Testis (tissue), 2 donors: ENCODE measurements around the gene KLC3.

Experiments
- POLR2A ChIP-seq: fragments of 450-650 bp; IDR thresholded peaks from one replicate; pipeline ENCODE4 v1.6.1; 2017; ENCODE audit warnings: antibody characterized with exemption, mild to moderate bottlenecking, moderate library complexity
- TF ChIP-seq, protein P1 (sequence below), 3 experiments: fragments of 450-650 bp in 2 of 3; fragments of 200-600 bp in 1 of 3; sonication (generic) in 1 of 3; IDR thresholded peaks; one replicate each; pipeline ENCODE4 v1.5.1; 2016 to 2019; ENCODE audit warnings: antibody characterized with exemption in 3 of 3, mild to moderate bottlenecking in 2 of 3, moderate library complexity in 1 of 3

GRCh38 chr19:45355910-45356309 is 15.4 kb downstream of the KLC3 start:
- TF ChIP-seq, protein P1, sequence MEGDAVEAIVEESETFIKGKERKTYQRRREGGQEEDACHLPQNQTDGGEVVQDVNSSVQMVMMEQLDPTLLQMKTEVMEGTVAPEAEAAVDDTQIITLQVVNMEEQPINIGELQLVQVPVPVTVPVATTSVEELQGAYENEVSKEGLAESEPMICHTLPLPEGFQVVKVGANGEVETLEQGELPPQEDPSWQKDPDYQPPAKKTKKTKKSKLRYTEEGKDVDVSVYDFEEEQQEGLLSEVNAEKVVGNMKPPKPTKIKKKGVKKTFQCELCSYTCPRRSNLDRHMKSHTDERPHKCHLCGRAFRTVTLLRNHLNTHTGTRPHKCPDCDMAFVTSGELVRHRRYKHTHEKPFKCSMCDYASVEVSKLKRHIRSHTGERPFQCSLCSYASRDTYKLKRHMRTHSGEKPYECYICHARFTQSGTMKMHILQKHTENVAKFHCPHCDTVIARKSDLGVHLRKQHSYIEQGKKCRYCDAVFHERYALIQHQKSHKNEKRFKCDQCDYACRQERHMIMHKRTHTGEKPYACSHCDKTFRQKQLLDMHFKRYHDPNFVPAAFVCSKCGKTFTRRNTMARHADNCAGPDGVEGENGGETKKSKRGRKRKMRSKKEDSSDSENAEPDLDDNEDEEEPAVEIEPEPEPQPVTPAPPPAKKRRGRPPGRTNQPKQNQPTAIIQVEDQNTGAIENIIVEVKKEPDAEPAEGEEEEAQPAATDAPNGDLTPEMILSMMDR (IDR thresholded peaks at IDR 0.05) = no peak
- TF ChIP-seq POLR2A = no peak
